Astrocyte of the hippocampus (primary cell): ENCODE data around the gene ERGIC1.

ENCODE experiments used
- DNase-seq: peaks from one replicate; pipeline ENCODE4 v3.0.0; 2011; ENCODE audit warnings: low read depth, low spot score

The ERGIC1 gene

DNA sequence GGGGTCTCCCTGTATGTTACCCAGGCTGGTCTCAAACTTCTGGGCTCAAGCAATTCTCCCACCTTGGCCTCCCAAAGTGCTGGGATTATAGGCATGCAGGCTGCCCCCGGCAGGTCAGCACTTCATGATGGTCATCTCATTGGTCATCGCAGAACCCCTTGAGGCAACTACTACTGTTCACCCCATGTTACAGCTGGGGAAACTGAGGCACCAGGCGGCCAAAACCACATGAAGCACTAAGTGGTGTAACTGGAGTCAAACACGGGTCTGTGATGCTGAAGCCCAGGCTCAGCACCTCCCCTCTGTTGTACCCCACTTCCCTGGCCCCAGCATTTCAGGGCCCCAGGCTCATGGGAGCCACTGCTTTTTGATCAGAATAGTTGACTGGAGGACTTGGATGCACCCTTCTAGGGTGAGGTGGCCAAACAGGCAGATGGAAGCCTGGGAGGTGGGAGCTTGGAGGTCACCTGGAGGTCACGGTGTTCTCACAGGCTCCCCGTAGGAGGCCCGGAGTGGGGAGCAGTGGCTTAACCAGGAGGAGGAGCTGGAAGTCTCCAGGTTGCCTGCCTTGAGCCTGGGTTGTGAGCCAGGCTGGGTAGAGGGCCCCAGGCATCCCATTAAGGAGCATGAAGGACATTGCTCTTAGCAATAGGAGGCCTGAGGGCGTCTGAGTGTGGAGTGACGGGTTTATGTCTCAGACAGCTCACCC lies 67.9 kb downstream of the ERGIC1 start:
- peak; percentile 86 for DNase-seq

DNA sequence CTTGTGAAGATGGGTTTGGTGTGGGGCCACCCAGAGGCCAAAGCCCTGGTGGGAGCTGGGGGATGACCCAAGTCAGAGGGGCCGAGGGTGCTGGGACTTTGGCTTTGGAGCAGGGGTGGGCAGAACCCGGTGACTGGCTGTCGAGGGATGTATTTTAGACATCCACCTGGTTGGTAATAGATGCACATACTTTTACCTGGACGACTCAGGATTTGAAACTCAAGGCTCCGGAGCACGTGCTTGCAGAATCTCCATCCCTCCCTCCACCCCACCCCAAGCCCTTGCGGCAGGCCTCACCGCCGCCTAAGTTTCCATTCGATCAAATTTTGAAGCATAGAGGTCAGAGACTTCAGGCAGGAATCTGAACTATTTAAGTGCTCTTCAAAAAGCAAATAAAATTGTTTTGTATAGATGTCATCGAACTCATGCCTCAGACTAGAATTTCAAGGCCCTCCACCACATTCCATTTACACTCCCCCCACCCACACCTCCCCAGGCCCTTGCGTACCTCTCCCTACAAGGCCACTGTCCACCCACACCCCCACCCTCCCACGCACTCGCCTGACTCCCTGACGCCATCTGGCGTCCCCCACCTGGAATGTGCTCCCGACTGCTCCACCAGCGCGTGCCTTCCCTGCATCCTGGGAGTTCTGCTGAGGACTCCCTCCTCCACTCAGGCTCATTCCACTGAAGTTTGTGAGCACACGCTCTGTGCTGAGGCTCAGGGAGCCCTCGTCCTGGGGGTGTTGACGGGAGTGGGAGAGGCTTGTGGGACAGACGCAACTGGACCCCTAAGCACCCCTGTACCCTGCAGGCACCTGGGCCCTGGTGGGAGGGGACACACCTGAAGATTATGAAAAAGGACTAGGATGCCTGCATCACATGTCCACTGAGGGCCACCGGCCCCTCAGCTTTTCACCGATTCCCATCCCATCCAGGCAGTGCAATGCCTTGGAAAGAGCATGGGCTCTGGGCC lies 68.7 kb downstream of the ERGIC1 start:
- peak; percentile 98 for DNase-seq

GRCh38 chr5:172903790-172904189 lies 69.7 kb downstream of the ERGIC1 start:
- DNase-seq = peak; percentile 84

DNA sequence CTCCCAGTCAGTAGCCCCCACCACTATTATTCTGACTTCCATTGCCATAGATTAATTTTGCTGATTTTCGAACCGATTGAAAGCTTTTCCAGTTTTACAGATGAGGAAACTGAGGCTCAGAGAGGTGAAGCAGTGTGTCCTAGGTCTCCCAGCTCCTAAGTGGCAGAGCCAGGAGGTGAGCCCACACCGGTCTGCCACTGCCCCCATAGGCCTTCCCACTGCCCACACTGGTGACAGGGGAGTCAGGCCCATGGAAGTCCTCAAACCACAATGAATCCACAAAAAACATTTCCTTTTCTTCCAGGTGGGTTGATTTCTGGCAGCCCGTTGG lies 70.2 kb downstream of the ERGIC1 start:
- DNase-seq = peak; percentile 31

- peak; percentile 97 for DNase-seq
These were observed 70.7 kb downstream of the ERGIC1 start for GRCh38 chr5:172904643-172905345.

DNA sequence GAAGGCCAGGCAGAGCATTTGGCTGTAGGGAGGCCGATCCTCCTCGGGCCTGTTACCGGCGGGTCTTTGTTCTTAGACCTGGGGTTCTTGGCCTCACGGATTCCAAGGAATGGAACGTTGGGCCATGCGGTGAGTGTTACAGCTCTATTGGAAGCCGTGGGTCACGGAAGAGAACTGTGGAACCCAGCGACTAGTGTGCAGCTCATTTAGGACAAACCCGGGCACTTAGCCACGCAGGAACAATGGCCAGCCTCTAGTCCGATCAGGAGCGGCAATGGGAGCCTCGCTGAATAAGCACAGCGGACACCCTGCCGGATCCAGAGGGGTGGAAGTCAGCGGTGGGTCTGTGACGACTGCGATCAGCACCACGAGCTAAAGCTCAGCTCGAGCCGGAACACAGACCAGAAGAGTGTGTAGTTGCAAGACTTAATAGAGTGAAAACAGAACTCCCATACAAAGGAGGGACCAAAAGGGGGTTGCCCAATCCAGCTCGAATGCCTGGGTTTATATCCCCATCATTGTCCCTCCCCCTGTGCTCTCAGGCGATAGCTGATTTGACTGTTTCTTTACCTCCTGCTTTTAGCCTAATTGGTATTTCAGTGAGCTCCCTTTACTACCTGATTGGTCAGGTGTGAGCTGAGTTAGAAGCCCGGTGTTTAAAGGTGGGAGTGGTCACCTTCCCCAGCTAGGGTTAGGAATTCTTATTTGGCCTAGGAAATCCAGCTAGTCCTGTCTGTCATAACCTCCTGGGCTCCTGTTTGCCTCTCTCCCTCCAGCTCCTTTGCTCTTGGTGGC lies 71.5 kb downstream of the ERGIC1 start:
- DNase-seq = no peak

- DNase-seq = peak; percentile 84
These were observed 72.4 kb downstream of the ERGIC1 start for GRCh38 chr5:172906436-172906835.

- DNase-seq = no peak
These were observed 72.8 kb downstream of the ERGIC1 start for GRCh38 chr5:172906888-172907287.

DNA sequence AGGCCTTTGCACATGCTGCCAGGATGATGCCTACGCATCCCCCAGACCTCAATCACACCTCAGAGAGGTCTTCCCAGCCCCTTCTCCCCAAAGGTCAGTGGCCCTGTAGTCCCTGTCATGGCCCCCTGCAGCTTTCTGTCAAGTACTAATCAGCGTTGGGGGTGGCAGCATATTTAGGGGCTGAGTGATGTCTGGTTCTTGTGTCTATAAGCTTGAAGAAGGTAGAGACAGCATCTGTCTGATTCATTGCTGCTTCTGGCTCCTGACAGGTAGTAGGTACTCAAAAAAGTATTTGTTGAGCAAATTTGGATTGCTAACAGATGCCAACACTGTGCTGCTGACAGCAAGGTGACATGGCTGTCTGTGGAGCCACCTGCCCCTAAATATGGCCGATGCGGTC lies 73.6 kb downstream of the ERGIC1 start:
- DNase-seq = no peak

GRCh38 chr5:172908662-172909061 lies 74.6 kb downstream of the ERGIC1 start:
- DNase-seq = no peak

- DNase-seq = no peak
These were observed 76.0 kb downstream of the ERGIC1 start for GRCh38 chr5:172909931-172910502.

DNA sequence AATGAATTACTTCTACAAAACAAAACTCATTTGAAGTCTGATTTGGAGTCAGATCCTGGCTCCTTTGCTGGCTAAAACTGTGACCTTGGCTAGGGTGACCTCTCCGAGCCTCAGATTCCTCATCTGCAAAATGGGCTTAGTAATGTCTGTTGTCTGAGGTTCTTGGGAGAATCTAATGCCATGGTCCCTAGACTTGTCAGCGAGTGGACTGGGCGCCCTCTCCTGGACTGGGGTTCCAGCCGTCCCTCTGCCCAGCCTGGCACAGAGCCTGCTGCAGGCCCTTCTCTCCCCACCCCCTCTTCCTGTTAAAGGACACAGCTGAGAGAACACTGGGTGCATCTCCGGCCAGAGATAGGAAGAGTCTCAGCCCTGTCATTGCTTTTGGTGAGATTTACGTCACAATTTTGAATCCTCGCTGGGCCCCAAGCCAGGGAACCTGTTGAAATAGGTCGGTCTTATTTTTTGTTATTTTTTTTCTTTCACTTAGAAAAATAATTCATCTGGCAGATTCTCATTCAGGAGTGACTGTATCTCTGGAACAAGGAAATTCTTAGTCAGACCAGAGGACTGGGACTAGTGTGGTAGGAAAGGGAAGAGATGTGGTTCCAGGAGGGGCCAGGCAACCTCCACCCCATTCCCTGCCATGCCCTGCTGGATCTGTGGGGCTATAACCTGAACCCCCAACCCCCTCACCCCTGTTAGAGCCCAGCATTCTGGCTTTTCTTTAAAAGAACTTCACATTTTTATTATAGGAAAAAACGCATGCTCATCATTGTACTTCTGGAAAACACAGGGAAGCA lies 77.0 kb downstream of the ERGIC1 start:
- peak; percentile 62 for DNase-seq

DNA sequence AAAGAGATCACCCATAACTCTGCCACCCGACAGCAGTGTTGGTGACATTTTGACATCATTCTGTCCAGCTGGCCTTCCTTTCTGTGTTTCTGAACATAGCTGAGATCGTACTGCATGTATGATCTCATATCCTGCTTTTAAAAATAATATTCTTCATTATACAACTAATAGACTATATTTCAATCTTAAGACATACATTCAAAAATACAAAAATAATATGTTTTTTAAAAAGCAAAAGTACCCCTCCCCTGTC lies 77.5 kb downstream of the ERGIC1 start:
- DNase-seq = no peak

- no peak for DNase-seq
These were observed 77.9 kb downstream of the ERGIC1 start for GRCh38 chr5:172911976-172912375.

GRCh38 chr5:172913117-172913850 lies 79.2 kb downstream of the ERGIC1 start:
- no peak for DNase-seq

DNA sequence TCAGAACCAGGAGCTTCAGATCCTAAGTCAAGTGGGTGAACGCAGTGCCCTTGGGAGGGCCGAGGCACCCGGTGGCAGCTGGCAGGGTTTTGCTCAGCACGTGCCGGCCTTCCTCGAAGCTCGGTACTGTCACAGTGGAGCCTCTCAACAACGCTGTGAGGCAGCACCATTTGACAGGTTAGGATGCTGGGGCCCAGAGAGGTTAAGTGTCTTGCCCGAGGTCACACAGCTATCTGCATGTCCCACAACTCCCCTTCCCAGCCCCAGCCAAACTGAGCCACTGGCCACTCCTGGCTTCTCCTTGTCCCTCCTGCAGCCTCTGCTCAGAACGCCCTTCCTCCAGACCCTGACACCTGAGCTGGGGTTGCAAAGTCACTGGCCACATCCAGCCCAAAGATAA lies 81.5 kb downstream of the ERGIC1 start:
- no peak for DNase-seq

GRCh38 chr5:172918421-172919371 lies 84.6 kb downstream of the ERGIC1 start:
- no peak for DNase-seq

DNA sequence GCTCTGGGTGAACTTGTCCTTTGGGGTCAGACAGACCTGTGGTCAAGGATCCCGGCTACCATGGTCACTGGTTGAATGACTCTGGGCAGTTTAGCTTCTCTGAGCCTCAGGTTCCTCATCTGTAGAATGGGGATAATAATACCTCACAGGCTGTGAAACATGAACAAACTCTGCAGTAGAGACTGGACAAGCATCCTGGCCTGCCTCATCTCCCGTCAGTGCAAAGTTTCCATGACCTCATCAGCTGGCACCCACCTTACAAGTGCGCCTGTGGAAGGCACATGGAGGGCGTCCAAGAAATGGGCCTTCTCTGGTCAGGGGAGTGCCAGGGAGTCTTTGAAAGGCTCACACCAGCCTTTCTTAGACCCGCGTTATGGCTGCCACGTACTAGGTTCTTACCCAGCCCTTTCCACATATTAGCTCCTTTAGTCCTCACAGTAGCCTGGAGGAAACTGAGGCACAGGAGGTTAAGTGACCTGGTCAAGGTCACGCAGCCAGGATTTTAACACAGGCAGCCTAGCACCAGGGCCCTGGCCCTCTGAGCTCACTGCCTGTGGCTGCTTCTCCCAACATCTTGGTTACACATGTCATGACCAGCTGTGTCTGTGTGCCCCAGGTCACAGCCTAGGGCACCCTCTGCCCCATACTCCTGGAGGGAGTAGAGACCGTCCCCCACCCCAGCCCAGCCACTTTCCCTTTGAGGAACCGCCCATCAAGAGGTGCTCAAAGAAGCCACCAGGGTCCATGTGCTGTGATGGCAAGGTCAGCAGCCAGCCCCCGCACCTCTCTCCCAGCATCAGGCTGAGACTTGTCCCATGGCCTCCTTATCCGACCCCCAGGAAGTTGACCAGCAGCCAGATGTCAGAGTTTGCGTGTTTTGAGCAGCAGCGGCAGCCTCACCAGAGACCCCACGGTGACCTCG lies 85.7 kb downstream of the ERGIC1 start:
- peak; percentile 75 for DNase-seq
